ENCODE data around the gene MAGI2.

The MAGI2 gene

DNA sequence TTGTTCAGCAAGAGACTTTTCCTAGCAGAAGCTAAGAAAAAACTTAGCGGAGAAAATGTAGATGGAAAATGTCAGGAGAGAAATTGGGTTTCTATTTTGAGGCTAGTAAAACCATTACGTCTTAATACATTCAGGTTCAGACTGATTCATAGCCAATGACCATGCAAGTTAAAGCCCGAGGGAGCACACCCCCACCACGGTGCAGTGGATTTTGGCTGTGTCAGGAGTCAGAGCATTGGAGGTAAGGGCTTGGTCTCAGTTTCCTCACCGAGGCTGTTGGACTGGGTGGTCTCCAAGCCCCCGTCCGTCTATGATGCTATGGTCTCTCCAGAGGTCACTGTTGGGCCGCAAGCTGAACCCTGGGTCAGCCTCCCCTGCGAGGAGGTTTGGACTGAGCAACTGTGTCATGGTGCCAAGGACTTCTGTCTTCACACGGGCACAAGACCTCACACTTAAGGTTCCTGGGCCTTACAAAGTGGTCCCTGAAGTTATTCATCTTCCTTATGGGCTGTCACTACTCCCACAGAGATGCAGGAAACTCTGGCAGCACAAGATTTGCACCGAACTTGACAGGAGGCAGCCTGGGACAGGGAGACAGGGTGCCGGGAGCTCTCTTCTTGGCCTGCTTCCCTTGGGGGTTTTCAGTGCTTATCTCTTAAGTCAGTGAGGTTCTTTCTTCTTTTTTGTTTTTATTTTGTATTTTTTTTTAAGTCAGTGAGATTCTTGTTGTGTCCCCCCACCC is 1468.1 kb downstream of the MAGI2 start:
- DNase-seq (ENCODE audit: low read depth): no peak

GRCh38 chr7:77983973-77984372 is 1469.5 kb downstream of the MAGI2 start:
- no peak for DNase-seq (ENCODE audit: low read depth)

GRCh38 chr7:77982926-77983550 is 1470.4 kb downstream of the MAGI2 start:
- no peak for DNase-seq (ENCODE audit: low read depth)

GRCh38 chr7:77980087-77980713 is 1473.3 kb downstream of the MAGI2 start:
- DNase-seq (ENCODE audit: low read depth): no peak

DNA sequence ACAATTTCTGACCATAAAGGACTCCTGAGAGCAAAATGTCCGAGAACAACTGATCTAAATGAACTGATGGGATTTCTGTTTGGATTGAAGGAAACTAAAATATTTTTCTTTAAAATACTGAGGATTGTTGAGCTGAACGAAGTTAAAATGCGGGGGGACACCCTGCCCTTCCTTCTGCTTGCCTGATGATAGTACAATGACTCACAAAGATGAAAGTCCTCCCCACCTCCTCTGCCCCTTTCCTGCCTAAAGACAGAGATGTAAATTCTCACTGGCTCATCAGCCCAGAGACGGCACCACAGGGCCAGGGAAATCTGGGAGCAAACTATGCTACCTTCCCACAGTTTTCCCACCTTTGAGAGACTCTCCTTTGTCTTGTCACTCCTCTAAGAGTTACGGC is 1474.2 kb downstream of the MAGI2 start:
- DNase-seq (ENCODE audit: low read depth): no peak

DNA sequence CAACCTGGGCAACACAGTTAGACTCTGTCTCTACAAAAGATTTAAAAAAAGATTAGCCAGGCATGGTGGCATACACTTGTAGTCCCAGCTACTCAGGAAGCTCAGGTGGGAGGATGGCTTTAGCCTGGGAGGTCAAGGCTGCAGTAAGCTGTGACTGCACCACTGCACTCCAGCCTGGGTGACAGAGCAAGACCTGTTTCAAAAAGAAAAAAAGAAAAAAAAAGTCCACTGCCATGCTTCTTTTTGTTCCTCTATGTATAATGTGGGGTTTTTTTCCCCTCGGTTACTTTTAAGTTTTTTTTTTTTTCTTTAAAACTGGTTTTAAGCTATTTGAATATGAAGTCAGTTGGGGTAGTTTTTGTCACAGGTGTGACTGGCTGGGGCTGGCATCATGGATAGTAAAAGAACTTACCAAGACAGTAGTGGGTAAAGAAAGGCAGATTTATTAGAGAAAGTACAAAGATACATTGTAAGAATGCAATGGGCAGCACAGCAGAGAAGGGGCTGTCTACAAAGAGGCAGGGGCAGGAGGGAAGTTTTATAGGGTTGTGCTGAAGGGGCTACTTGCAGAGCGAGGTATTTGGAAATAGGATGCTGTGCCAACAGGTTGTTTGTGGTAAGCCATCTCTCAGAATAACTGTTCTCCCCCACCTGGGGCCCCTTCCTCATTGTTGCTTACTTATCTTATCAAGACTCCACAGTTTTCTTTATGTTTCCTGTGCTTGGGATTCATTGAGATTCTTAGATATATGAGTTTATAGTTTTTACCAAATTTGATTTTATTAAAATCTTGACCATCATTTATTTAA is 1477.6 kb downstream of the MAGI2 start:
- DNase-seq (ENCODE audit: low read depth): no peak

DNA sequence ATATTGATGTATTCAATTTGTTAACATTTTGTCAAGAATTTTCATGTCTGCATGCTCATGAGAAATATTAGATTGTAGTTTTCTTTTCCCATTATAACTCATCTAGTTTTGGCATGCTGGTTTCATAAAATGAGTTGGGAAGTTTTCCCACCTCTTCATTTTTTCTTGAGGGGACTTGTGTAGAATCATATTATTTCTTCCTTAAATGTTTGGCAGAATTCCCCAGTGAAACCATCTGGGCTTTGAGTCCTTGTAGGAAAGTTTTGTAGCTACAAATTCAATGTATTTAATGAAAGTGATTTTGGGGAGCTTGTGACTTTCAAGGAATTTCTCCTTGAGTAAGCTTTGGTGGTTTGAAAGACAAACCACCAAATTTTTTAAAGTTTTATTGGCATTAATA is 1481.7 kb downstream of the MAGI2 start:
- no peak for DNase-seq (ENCODE audit: low read depth)

DNA sequence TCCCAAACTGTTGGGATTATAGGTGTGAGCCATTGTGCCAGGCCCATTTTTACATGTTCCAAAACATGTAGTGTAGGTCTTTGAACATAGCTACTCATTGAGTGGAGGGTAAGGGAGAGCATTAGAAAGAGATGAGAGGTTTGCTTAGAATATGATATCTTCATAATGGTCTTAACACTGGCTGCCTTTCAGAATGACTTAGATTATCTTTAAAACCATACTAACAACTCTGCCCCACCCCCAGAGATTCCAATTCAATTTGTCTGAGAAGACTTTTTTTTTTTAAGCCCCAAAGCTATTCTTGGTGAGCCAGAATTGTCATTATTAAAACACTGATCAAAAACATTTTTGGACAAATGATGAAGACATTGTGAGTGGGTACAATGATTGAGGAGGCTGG is 1486.0 kb downstream of the MAGI2 start:
- no peak for DNase-seq (ENCODE audit: low read depth)
